Measurements from ENCODE around the gene TAS2R9.

GRCh38 chr12:10824957-10825356 is 15.0 kb upstream of the TAS2R9 start:
- TF ChIP-seq CTCF (IDR thresholded peaks at IDR 0.05) (no peak), POLR2A (IDR thresholded peaks at IDR 0.05) (no peak), POLR2AphosphoS5 (IDR thresholded peaks at IDR 0.05) (no peak), EP300 (IDR thresholded peaks at IDR 0.05) (no peak)
